NOMO-1 treated with dmso at 0.1 percent for 144 hours (cell line): ENCODE data around the gene G6PD.
A peak's percentile ranks its signal among the peaks of the same experiment; 100 is the strongest.
"Not testable (repeated sequence)": the region's sequence is repeated elsewhere in the genome, so short reads cannot be mapped to it uniquely, and the experiment has no call there.

ENCODE experiments used
- DNase-seq: peaks from one replicate; lab custom pipeline; 2025; ENCODE audit not compliant: unreplicated experiment; lab: John Stamatoyannopoulos, UW

The G6PD gene

GRCh38 chrX:154515966-154516655 lies 30.5 kb downstream of the G6PD start, which contains the start of gene FAM3A:
Gene FAM3A (minus strand): TSS chrX:154516232. CDS start chrX:154515772, 460 bp downstream.
- peak; percentile 65 for DNase-seq

DNA sequence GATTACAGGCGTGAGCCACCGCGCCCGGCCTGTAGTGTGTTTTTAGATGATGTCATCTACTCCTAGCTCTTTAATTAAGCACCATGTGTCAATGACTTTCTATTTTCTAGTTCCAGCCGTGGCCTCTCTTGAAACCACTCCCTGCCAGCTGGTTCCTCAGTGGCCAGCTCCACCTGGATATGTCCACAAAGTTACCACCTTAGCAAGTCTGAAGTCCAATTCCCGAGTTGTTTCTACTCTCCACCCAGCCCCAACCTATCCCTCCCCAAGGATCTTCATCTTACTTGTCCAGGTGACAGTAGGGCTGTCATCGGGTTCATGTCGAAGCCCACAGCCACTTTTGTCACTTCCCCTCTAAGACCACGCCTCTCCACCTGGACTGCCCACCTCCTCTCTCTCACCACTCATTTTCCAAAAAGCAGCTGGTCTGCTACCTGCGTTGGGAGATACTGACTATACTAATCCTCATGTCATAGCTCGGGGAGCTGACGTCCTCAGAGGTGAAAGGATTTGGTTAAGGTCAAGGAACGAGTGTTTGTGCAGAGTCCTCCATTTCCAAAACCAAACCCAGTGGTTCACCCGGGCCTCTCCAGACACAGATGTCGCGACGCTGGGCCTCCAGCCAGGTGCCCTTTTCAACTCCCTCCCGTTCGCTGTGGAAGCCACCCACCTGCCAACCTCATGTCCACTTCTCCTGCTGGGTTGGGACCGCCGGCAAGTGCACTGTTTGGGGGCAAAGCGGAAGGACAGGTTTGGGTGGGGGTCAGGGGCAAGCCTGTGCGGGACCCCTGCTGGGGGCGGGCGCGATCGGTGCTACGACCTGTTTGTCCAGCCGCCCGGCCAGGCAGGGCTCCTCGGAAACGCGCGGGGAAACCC lies 31.3 kb downstream of the G6PD start:
- DNase-seq = no peak

DNA sequence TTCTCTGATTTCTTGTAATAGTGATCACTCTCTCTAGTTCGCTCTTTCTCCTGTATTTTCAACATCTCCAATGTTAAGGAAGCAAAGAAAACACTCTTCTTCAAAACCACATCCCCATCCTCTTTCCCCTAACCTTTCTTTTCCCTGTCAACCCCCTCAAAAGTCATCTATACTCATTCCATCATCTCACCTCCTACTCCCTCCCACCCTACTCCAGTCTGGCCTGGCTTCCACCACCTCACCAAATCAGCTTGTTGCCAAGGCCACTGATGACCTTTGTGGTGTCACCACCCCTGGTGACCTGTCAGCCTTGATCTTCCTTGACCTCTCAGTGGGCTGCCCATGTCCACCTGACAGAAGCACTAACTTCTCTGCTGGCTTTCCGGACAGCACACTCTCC lies 32.9 kb downstream of the G6PD start:
- DNase-seq = no peak

DNA sequence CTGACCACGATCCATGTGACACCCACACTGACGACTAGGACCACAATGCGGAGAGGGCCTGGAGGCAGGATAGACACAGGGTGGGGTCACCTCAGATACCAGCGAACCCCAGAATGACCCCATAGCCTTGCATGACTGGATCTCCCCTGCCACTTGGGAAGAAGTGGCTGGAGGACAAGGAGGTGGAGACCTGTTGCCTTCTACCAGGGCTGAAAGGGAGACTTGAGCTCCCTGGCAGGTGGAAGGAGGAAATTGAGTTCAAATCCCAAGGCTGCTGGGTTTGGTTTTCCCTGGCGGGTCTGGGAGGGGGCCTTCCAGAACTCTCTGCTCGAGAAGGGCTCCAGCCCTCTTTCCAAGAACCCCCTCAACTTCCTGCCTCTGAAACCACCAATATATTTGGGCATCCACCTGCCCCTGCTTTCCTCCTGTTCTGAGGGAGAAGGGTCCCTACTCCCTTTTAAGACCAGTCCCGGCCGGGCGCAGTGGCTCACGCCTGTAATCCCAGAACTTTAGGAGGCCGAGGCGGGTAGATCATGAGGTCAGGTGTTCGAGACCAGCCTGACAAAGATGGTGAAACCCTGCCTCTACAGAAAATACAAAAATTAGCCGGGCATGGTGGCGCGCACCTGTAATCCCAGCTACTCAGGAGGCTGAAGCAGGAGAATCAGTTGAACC lies 33.6 kb downstream of the G6PD start:
- no peak for DNase-seq

- no peak for DNase-seq
Observed at GRCh38 chrX:154511761-154512160, 34.9 kb downstream of the G6PD start.

- DNase-seq = no peak
Observed at GRCh38 chrX:154509455-154509854, 37.2 kb downstream of the G6PD start.

GRCh38 chrX:154508384-154508745 lies 38.3 kb downstream of the G6PD start:
- no peak for DNase-seq

DNA sequence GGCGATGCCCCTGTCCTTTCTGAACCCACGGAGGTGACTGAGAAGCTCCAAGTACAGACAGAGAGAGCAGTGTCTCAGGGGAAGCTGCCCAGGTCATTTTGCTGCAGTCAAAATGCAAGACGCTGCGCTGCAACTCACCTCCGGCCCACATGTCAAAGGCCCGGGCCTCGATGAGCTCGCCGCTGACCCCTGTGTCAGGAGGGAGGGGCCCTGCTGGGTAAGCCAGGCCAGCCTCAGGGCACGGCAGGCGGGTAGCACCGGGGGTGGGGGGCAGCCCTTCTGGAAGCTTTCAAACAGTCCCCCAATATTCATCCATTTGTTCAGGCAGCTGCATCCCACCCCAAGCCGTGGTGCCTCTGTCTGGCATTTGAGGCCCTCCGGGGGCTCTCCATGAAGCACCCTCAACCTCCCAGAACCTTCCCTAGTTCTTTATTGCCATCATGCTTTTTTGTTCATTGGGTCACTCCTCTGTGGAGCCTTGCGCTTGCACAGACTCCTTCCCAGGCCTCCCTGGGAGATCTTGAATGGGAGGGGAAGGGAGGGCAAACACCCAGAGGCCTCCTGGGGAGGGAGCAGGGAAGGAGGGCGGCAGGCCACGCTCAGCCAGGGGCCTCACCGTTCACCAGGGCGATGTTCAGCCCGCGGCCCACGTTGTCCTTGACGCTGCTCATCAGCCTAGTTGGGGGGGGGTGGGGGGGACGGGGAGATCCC lies 38.8 kb downstream of the G6PD start:
- no peak for DNase-seq

GRCh38 chrX:154506483-154507332 lies 39.9 kb downstream of the G6PD start:
- no peak for DNase-seq

- DNase-seq = no peak
Observed at GRCh38 chrX:154505734-154506133, 40.9 kb downstream of the G6PD start.

- DNase-seq = no peak
Observed at GRCh38 chrX:154502989-154503388, 43.7 kb downstream of the G6PD start.

GRCh38 chrX:154502098-154502497 lies 44.5 kb downstream of the G6PD start:
- no peak for DNase-seq

DNA sequence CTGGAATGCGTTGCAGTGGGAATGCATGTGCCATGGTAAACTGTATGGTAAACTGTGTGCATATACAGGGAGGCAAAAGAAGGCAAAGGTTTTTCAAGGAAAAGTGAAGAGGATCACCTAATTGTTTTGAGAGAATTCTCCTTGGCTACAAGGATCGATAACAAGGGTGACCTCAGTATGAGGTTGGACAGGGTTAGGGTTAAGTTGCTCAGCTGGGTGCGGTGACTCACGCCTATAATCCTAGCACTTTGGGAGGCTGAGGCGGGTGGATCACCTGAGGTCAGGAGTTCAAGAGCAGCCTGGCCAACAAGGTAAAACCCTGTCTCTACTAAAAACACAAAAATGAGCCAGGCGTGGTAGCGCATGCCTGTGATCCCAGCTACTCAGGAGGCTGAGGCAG lies 45.2 kb downstream of the G6PD start:
- not testable (repeated sequence) for DNase-seq

DNA sequence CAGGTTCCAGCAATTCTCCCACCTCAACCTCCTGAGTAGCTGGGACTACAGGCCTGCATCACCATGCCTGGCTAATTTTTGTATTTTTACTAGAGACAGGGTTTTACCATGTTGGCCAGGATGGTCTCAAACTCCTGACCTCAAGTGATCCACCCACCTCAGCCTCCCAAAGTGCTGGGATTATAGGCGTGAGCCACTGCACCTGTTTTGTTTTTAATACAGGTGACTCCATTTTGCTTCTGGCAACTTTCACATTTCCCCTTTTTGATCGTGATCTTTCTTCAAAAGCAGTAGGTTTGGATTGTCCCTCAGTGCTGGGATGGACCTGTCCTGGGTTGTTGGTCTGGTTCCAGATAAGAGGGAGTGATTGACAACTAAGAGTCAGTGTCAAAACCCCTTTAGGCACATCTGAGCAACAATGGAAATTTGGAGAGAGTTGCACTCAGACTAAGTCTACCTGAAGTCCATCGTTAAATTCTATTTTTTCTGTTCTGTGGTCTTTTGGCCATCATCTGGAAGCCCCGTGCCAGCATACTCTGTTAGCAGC lies 50.0 kb downstream of the G6PD start:
- not testable (repeated sequence) for DNase-seq

GRCh38 chrX:154495472-154495922 lies 51.1 kb downstream of the G6PD start:
- DNase-seq = no peak

DNA sequence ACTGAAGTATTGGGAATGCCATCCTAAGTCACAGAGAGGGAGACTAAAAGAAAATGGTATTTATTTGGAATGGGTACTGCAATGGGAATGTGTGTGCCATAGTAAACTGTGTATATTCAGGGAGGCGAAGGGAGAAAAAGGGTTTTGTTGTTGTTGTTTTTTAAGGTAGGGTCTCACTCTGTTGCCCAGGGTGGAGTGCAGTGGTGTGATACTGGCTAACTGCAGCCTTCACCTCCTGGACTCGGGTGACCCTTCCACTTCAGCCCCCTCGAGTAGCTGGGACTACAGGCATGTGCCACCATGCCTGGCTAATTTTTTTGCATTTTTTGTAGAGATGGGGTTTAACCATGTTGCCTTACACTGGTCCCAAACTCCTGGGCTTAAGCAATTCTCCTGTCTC lies 51.9 kb downstream of the G6PD start:
- no peak for DNase-seq

DNA sequence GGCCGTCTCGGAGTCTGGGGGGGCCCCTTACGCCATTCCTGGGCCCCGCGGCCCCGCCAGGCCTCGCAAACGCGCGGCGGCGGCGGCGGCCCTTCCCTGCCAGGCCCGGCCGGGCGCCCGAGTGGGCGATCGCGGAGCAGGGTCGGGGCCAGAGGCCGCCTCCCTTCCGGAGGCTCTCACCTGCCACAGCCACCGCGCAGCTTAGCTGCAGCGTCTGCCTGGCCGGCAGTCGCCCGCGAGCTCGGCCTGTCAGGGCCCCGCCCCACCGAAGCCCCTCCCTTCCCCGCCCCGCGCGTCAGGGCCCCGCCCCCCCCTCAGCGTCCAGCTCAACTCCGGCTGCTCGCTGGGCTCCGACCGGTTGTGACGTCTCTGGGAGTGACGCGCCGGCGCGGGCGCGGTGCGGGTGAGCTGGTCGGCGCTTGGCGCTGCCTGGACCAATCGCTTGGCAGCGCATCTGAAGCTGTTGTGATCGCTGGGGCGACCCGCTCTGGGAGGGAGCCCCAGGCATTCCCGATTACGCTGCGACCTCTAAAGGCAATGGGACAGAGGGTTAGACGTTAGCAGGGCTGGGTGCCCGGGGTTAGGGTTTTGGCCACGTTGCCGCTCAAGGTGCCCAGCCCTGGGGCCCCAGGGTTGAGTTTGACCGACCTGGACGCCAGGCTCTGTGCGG lies 56.1 kb downstream of the G6PD start, which contains the start of gene SLC10A3:
Gene SLC10A3, minus strand, starts transcription at position 216 of the 670 bp plus-strand sequence. CDS start 1,689 bp downstream, outside the sequence.
- DNase-seq = peak; percentile 74

- no peak for DNase-seq
Observed at GRCh38 chrX:154490021-154490413, 56.6 kb downstream of the G6PD start.

GRCh38 chrX:154489182-154489581 lies 57.5 kb downstream of the G6PD start:
- no peak for DNase-seq
